Karpas-422 (cell line): Measurements from ENCODE around the gene ANTXR1. TPM values are rescaled to one million over a fixed set of nuclear protein-coding genes. Genes with fewer than 3 reads are reported as not detected.

Source experiments
- DNase-seq: peaks from one replicate; pipeline ENCODE4 v3.0.0-alpha.2; 2015
- H2AFZ ChIP-seq: fragments of 200-600 bp; sonication (generic); 2 replicates; pipeline ENCODE4 v1.6.1; 2014; ENCODE audit warnings: antibody characterized with exemption, low read length, mixed read lengths
- H3K27ac ChIP-seq: fragments of 200-600 bp; sonication (generic); 2 replicates; pipeline ENCODE4 v1.5.1; 2014; ENCODE audit warnings: mild to moderate bottlenecking, low read length, moderate library complexity
- H3K27me3 ChIP-seq: fragments of 200-600 bp; sonication (generic); 2 replicates; pipeline ENCODE4 v1.6.1; 2014; ENCODE audit warnings: low read length, mixed read lengths
- H3K36me3 ChIP-seq: fragments of 200-600 bp; sonication (generic); 2 replicates; pipeline ENCODE4 v1.6.1; 2014; ENCODE audit warnings: low read length, mixed read lengths; ENCODE audit not compliant: insufficient read depth
- H3K4me1 ChIP-seq: fragments of 200-600 bp; sonication (generic); 2 replicates; pipeline ENCODE4 v1.6.1; 2014; ENCODE audit warnings: mild to moderate bottlenecking, low read length, mixed read lengths
- H3K4me2 ChIP-seq: fragments of 200-600 bp; sonication (generic); 2 replicates; pipeline ENCODE4 v1.6.1; 2014; ENCODE audit warnings: low read length, low read depth, mild to moderate bottlenecking; ENCODE audit not compliant: poor library complexity, severe bottlenecking
- H3K4me3 ChIP-seq: fragments of 200-600 bp; sonication (generic); 2 replicates; pipeline ENCODE4 v1.5.1; 2014; ENCODE audit warnings: mild to moderate bottlenecking, antibody characterized with exemption, low read length, mixed read lengths
- H3K79me2 ChIP-seq: fragments of 200-600 bp; sonication (generic); 2 replicates; pipeline ENCODE4 v1.6.1; 2014; ENCODE audit warnings: mild to moderate bottlenecking, low read length, mixed read lengths
- H3K9ac ChIP-seq: fragments of 200-600 bp; sonication (generic); 2 replicates; pipeline ENCODE4 v1.6.0; 2014; ENCODE audit warnings: low read length
- H3K9me2 ChIP-seq: fragments of 200-600 bp; sonication (generic), shearing (Covaris generic); replicated peaks from 2 replicates; pipeline ENCODE4 v1.6.0; 2014; ENCODE audit warnings: mild to moderate bottlenecking, low read length, moderate library complexity; ENCODE audit not compliant: insufficient read depth
- H3K9me3 ChIP-seq: fragments of 300-700, 200-600 bp; sonication (generic); 2 replicates; pipeline ENCODE4 v1.6.1; 2014; ENCODE audit warnings: low read length, mixed read lengths
- H4K20me1 ChIP-seq: fragments of 200-600 bp; sonication (generic); 2 replicates; pipeline ENCODE4 v1.6.1; 2014; ENCODE audit warnings: mild to moderate bottlenecking, antibody characterized with exemption, low read length, low read depth; ENCODE audit not compliant: insufficient read depth
- total RNA-seq: library from RNA; depleted of rRNA; stranded (reverse); fragments of >200 nt; shearing (Covaris generic); gene quantifications from 2 replicates; pipeline ENCODE4 v1.2.3, GENCODE V29; 2014; ENCODE audit warnings: low replicate concordance

The ANTXR1 gene
- total RNA-seq, 1 experiment from 2014 or later, result not detected

- Histone ChIP-seq H3K4me2 (no peak overlapping the region), H3K27ac (no peak overlapping the region), H3K9me2 (no peaks in the 10 kb centered on the region), H3K9me3 (no peaks in the 10 kb centered on the region), H3K4me1 (no peaks in the 10 kb centered on the region), H3K9ac (no peak overlapping the region), H3K79me2 (no peaks in the 10 kb centered on the region), H3K4me3 (no peak overlapping the region), H2AFZ (no peak overlapping the region), H3K27me3 (no peaks in the 10 kb centered on the region), H4K20me1 (no peaks in the 10 kb centered on the region), H3K36me3 (no peaks in the 10 kb centered on the region)
- no peak for DNase-seq
These were observed 120.9 kb downstream of the ANTXR1 start for GRCh38 chr2:69133898-69134297.

GRCh38 chr2:69134306-69134945 lies 121.4 kb downstream of the ANTXR1 start:
- no peak for DNase-seq

GRCh38 chr2:69138247-69138772 lies 125.3 kb downstream of the ANTXR1 start:
- Histone ChIP-seq H3K4me1 (no peaks in the 10 kb centered on the region), H3K36me3 (no peaks in the 10 kb centered on the region), H3K27ac (no peak overlapping the region), H3K9me2 (no peaks in the 10 kb centered on the region), H3K9ac (no peak overlapping the region), H4K20me1 (no peaks in the 10 kb centered on the region), H3K9me3 (no peaks in the 10 kb centered on the region), H2AFZ (no peak overlapping the region), H3K27me3 (no peaks in the 10 kb centered on the region), H3K79me2 (no peaks in the 10 kb centered on the region), H3K4me3 (no peak overlapping the region), H3K4me2 (no peak overlapping the region)
- no peak for DNase-seq

More at GRCh38 chr2:69134306-69134945, 121.4 kb downstream of the ANTXR1 start:
- no peak overlapping the region for H3K27ac ChIP-seq
- H3K4me3 ChIP-seq, result no peak overlapping the region
- no peaks in the 10 kb centered on the region for H3K9me2 ChIP-seq
- H3K79me2 ChIP-seq, result no peaks in the 10 kb centered on the region
- no peaks in the 10 kb centered on the region for H3K9me3 ChIP-seq
- no peaks in the 10 kb centered on the region for H3K27me3 ChIP-seq
- no peaks in the 10 kb centered on the region for H3K36me3 ChIP-seq
- no peak overlapping the region for H3K9ac ChIP-seq
- no peak overlapping the region for H2AFZ ChIP-seq
- H3K4me2 ChIP-seq, result no peak overlapping the region
- H3K4me1 ChIP-seq, result no peaks in the 10 kb centered on the region
- no peaks in the 10 kb centered on the region for H4K20me1 ChIP-seq

DNA sequence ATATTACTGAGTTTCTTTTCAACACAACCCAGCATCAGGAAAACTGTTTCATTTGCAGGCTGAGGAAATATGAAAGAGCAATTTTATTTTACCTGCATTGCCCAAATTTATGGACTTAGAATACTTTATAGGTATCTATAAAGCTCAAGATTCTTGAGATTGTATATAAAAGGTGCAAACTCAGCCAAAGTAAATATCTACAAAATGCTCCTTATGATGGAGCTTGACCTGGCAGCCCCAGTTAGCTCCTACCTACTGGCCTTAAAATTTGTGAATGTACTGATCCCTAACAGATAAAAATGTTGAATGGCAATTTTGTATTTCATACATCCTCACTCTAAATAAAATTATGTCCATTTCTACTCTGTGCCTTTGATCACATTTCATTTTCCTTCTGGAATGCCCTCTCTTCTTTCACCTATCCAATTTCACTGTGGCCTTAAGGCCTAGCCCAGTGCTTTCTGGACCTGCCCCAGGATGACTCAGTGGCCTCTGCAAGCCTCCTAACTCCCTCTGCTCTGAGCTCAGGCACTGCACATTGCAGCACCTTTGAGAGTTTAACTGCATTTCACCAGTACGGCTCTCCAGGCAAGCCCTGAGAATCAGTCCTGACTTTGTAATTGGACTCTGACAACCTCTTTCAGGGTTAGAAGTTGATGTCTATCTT lies 125.9 kb downstream of the ANTXR1 start:
- Histone ChIP-seq H3K4me2 (no peak overlapping the region), H3K9me2 (no peaks in the 10 kb centered on the region), H3K27me3 (no peaks in the 10 kb centered on the region), H3K9ac (no peak overlapping the region), H3K79me2 (no peaks in the 10 kb centered on the region), H3K27ac (no peak overlapping the region), H3K4me1 (no peaks in the 10 kb centered on the region), H2AFZ (no peak overlapping the region), H3K36me3 (no peaks in the 10 kb centered on the region), H3K4me3 (no peak overlapping the region), H3K9me3 (no peaks in the 10 kb centered on the region), H4K20me1 (no peaks in the 10 kb centered on the region)
- DNase-seq, result no peak

- H3K36me3 ChIP-seq, result no peaks in the 10 kb centered on the region
- H3K9ac ChIP-seq, result no peak overlapping the region
- no peak overlapping the region for H2AFZ ChIP-seq
- DNase-seq, result no peak
- no peak overlapping the region for H3K4me3 ChIP-seq
- no peaks in the 10 kb centered on the region for H3K9me3 ChIP-seq
- no peaks in the 10 kb centered on the region for H3K4me1 ChIP-seq
- H4K20me1 ChIP-seq, result no peaks in the 10 kb centered on the region
- H3K27ac ChIP-seq, result no peak overlapping the region
- H3K4me2 ChIP-seq, result no peak overlapping the region
- H3K27me3 ChIP-seq, result no peaks in the 10 kb centered on the region
- no peaks in the 10 kb centered on the region for H3K79me2 ChIP-seq
- H3K9me2 ChIP-seq, result no peaks in the 10 kb centered on the region
These were observed 127.0 kb downstream of the ANTXR1 start for GRCh38 chr2:69139778-69140670.

DNA sequence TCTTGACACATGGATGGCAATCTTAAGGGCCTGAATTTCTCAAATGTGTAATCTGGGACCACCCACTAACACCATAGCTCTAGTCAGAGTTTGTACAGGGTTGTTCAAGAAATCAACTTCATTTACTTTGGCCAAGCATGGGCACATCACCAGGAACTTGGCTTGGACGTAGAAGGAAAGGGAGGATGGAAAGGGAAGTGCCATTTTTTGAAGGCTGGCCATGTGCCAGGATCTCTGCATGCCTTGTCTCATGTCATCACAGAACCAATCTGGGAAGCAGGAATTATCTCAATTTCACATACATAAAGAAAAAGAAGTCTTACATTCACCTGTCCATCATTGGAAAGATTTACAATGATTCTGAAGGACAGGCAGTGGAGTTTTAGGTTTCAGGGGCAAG lies 128.1 kb downstream of the ANTXR1 start:
- Histone ChIP-seq H2AFZ (no peak overlapping the region), H3K9me2 (no peaks in the 10 kb centered on the region), H3K9me3 (no peaks in the 10 kb centered on the region), H3K36me3 (no peaks in the 10 kb centered on the region), H3K4me2 (no peak overlapping the region), H3K9ac (no peak overlapping the region), H3K4me3 (no peak overlapping the region), H3K4me1 (no peaks in the 10 kb centered on the region), H3K79me2 (no peaks in the 10 kb centered on the region), H3K27me3 (no peaks in the 10 kb centered on the region), H4K20me1 (no peaks in the 10 kb centered on the region), H3K27ac (no peak overlapping the region)
- DNase-seq, result no peak

GRCh38 chr2:69143748-69144360 lies 130.9 kb downstream of the ANTXR1 start:
- Histone ChIP-seq H3K79me2 (no peaks in the 10 kb centered on the region), H3K9me3 (no peaks in the 10 kb centered on the region), H2AFZ (no peak overlapping the region), H3K27ac (no peak overlapping the region), H3K36me3 (no peaks in the 10 kb centered on the region), H3K4me3 (no peak overlapping the region), H3K9me2 (no peaks in the 10 kb centered on the region), H3K4me1 (no peaks in the 10 kb centered on the region), H3K4me2 (no peak overlapping the region), H3K27me3 (no peaks in the 10 kb centered on the region), H3K9ac (no peak overlapping the region), H4K20me1 (no peaks in the 10 kb centered on the region)
- DNase-seq, result no peak

GRCh38 chr2:69145204-69145603 lies 132.2 kb downstream of the ANTXR1 start:
- Histone ChIP-seq H3K9me2 (no peaks in the 10 kb centered on the region), H3K4me3 (no peak overlapping the region), H3K27ac (no peak overlapping the region), H3K9ac (no peak overlapping the region), H3K36me3 (no peaks in the 10 kb centered on the region), H2AFZ (no peak overlapping the region), H3K4me2 (no peak overlapping the region), H3K9me3 (no peaks in the 10 kb centered on the region), H3K4me1 (no peaks in the 10 kb centered on the region), H3K79me2 (no peaks in the 10 kb centered on the region), H4K20me1 (no peaks in the 10 kb centered on the region), H3K27me3 (no peaks in the 10 kb centered on the region)
- no peak for DNase-seq
